Spinal cord (tissue), 10 donors: ENCODE results near the gene RTN4RL1. TPM values are rescaled to one million over a fixed set of nuclear protein-coding genes. Genes with fewer than 3 reads are reported as not detected.
A peak's percentile ranks its signal among the peaks of the same experiment; 100 is the strongest.

Experiments
- DNase-seq, 6 donors: peaks; one replicate each; pipeline versions ENCODE4 v3.0.0 to v3.0.0-alpha.2; 2013 to 2015; ENCODE audit warnings: low spot score in 6 of 6, low read depth in 4 of 6
- H3K27ac ChIP-seq: one replicate; pipeline ENCODE4 v1.5.1; 2013; ENCODE audit warnings: low read depth, low read length, control low read depth
- H3K27me3 ChIP-seq: one replicate; pipeline ENCODE4 v1.6.1; 2013; ENCODE audit warnings: low read length; ENCODE audit not compliant: control insufficient read depth, insufficient read depth
- H3K36me3 ChIP-seq: one replicate; pipeline ENCODE4 v1.6.1; 2013; ENCODE audit warnings: low read length; ENCODE audit not compliant: control insufficient read depth, insufficient read depth
- H3K4me1 ChIP-seq: one replicate; pipeline ENCODE4 v1.6.1; 2013; ENCODE audit warnings: low read length; ENCODE audit not compliant: control insufficient read depth, insufficient read depth
- H3K4me3 ChIP-seq: one replicate; pipeline ENCODE4 v1.5.1; 2013; ENCODE audit warnings: low read depth, low read length, control low read depth
- H3K9me3 ChIP-seq: one replicate; pipeline ENCODE4 v1.6.1; 2013; ENCODE audit warnings: low read length; ENCODE audit not compliant: control insufficient read depth, insufficient read depth
- WGBS: methylation state at CpG from one replicate; pipeline ENCODE4 v1.1.5; 2013; ENCODE audit warnings: missing lambda C conversion rate; ENCODE audit not compliant: insufficient coverage; 5-methylcytosine and 5-hydroxymethylcytosine counted together
- polyA plus RNA-seq, 2 donors: library from polyadenylated mRNA; unstranded; fragments of 120-200 nt; gene quantifications; one replicate each; pipeline ENCODE4 v1.2.1, GENCODE V29; 2013; ENCODE audit not compliant: insufficient read length in 2 of 2
- total RNA-seq, 2 donors: library from RNA; depleted of rRNA in 1 of 2; stranded (reverse); fragments of 120-200 nt in 1 of 2; fragments of >200 nt in 1 of 2; gene quantifications; one replicate each; pipeline versions ENCODE4 v1.2.3 to v1.2.4, GENCODE V29; 2013 to 2014
- donor health status: healthy.

Gene RTN4RL1
- total and polyA plus RNA-seq, 4 donors, result 5.6 to 11.6 (median 9.7) TPM

DNA sequence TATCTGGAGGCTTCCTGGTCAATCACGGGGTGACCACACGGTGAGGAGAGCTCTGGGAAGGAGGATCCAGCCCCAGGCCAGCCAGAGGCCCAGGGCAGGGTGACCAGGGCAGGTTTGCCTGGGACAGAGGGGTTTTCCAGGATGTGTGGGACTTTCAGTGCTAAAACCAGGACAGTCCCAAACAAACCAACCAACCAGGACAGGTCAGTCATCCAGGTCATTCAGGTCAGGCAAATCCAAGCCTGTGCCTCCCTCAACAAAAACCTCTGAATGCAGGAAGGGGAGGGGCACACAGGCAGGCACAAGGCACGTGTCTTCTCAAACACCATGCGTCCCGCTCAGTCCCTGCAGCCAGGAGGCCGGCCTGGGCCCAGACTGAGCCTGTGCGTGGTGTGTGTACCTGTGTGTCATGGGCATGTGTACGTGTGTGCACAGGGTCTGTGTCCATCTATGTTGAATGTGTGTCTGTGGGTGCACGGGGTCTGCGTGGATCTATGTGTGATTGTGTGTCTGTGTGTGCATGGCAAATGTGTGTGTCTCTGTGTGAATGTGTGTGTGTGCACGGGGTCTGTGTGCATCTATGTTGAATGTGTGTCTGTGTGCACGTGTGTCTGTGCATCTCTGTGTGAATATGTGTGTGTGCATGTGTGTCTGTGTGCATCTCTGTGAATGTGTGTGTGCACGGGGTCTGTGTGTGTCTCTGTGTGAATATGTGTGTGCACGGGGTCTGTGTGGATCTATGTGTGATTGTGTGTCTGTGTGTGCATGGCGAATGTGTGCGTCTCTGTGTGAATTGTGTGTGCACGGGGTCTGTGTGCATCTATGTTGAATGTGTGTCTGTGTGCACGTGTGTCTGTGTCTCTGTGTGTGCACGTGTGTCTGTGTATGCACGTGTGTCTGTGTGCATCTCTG lies 78.9 kb downstream of the RTN4RL1 start:
- 84% methylated on average over 20 of the region's 20 CpGs for WGBS
- Histone ChIP-seq H3K4me1 (peaks cover 38% of the 10 kb centered on the region), H3K27ac (no peak overlapping the region), H3K9me3 (no peaks in the 10 kb centered on the region), H3K4me3 (no peak overlapping the region), H3K36me3 (peaks cover 10% of the 10 kb centered on the region), H3K27me3 (no peaks in the 10 kb centered on the region)
- DNase-seq, result no peak

DNA sequence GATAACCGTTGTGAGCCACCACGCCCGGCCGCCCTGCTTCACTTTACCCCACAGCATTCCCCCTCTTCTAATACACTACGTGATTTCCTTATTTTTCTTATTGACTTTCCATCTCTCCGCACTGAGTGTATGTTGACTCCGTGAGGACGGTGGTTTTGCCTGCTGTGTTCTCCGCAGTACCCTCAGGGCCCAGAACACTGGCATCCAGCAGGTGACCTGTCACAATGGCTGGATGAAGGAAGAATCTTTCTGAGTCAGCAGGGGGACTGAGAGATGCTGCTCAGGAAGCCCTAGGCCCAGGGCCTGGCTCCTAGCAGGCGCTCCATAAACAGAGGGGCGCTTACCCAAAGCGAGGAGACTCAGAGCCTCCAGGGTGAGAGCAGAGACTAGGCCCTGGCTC lies 79.5 kb downstream of the RTN4RL1 start:
- Histone ChIP-seq H3K27me3 (no peaks in the 10 kb centered on the region), H3K9me3 (no peaks in the 10 kb centered on the region), H3K27ac (no peak overlapping the region), H3K4me3 (no peak overlapping the region), H3K36me3 (peaks cover 10% of the 10 kb centered on the region), H3K4me1 (peaks cover 44% of the 10 kb centered on the region)
- DNase-seq, result no peak
- 88% methylated on average over 8 of the region's 12 CpGs for WGBS

DNA sequence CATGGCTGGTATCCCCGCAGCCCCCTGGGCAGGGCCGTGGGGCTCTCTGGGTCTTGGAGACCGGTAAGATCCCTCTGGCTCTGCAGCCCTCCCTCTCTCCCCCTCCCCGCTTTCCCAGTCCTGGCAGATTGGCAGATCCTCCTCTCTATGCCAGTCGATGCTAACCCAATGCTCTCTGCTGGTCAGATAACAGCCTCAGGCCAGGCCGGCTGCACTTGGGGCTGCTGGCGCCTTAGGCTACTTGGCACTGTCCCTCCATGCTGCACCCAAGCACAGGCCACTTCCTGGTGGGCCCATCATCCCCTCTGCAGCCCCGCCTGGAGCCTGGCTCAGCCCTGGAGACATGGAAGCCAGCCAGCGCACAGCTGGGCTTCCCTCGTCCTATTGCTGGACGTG lies 81.7 kb downstream of the RTN4RL1 start:
- Histone ChIP-seq H3K9me3 (no peaks in the 10 kb centered on the region), H3K27ac (no peak overlapping the region), H3K4me1 (peaks cover 59% of the 10 kb centered on the region), H3K27me3 (no peaks in the 10 kb centered on the region), H3K4me3 (no peak overlapping the region), H3K36me3 (peaks cover 14% of the 10 kb centered on the region)
- no peak for DNase-seq
- 57% methylated on average over 11 of the region's 11 CpGs for WGBS

DNA sequence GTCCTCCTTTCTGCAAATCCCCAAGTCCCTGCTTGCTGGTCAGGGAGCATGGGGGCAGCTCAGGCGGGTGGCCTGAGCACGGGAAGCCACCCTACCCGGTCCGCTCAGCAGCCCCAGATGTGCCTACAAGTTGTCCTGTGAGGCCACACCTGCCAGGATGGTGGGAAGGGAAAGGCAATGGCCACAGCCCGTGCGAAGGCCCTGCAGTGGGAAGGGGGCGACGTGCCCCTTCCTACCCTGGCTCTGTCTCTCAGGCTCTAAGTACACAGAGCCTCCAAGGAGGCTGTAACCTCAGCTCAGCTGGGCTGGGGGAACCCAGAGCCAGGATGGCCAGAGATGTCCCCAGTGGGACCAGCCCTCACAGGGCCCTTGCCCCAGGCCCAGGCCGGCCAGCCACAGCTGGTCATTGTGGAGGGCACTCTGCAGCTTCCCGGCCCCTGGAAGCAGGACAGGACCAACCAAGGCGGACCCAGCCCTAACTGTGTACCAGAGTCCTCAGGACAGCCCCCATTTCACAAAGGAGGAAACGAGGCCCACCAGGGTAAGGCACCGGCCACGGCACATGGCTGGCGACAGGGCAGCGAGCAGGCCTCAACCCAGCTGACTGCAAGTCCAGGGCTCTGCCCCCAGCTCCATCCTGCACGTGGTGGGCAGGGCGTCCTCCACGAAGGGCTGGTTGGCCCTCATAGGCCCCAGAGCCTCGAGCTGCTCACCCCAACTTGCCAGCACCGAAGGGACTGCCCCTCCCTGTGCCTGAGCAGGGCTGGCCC lies 82.3 kb downstream of the RTN4RL1 start:
- Histone ChIP-seq H3K9me3 (no peaks in the 10 kb centered on the region), H3K27me3 (no peaks in the 10 kb centered on the region), H3K4me1 (peaks cover 54% of the 10 kb centered on the region), H3K27ac (no peak overlapping the region), H3K4me3 (no peak overlapping the region), H3K36me3 (peaks cover 14% of the 10 kb centered on the region)
- DNase-seq, result no peak
- WGBS, result 90% methylated on average over 21 of the region's 21 CpGs

DNA sequence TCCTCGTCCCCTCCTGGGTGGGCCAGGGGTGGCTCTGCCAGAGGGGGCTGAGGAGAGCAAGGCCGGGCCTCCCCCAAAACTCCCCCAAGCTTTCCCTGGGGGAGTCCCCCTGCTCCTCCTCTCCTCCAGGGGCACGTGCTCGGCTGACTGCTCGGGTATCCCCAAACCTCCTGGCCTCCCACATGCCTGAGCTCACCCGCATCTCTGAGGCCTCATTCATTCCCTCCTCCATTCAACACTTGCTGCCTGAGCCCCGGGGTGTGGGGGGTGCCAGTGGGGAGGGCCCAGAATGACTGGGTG lies 83.1 kb downstream of the RTN4RL1 start:
- WGBS, result 8% methylated on average over 5 of the region's 7 CpGs
- no peaks in the 10 kb centered on the region for H3K9me3 ChIP-seq
- H3K27ac ChIP-seq, result no peak overlapping the region

DNA sequence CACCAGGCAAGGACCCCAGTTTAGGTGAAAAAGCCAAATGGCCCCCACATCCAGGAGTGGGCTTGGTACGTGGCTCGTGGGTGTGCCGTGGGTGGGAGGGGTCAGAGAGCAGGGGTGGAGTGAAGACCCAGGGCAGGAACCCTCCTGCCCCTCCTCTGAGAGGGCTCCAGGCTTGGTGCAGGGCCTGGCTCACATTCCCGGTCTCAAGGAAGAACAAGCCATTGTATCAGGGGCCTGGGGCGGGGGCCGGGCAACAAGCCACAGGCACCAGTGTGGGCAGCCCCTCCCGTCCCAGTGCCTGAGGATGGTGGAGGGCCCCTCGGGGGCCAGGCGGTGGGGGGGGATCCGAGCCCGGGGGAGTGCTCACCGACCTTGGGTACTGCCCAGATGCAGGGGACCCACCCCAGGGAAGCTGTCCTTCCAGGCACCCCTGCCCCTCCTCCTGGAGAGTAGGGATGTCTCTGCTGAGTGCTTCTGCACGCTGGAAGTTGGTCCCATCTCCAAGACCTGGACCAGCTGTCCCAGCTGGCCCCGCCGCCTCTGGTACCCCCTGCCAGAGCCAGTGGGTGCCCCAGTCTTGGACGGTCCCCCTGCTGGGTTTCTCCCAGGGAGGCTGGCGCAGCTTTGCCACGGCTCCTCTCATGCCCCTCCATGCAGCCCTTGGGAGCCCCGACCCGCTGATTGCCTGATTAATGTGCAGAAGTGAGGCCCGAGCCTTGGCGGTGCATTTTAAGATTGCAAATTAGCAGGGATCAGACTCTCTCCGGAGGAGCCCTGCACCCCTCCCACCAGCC lies 83.7 kb downstream of the RTN4RL1 start:
- DNase-seq, result peak in 1 of 6 donors; percentile 34
- Histone ChIP-seq H3K36me3 (peaks cover 26% of the 10 kb centered on the region), H3K4me1 (peaks cover 45% of the 10 kb centered on the region), H3K27me3 (no peaks in the 10 kb centered on the region), H3K4me3 (no peak overlapping the region), H3K27ac (no peak overlapping the region), H3K9me3 (no peaks in the 10 kb centered on the region)
- WGBS, result 21% methylated on average over 22 of the region's 23 CpGs

More for the DNA sequence above, 83.1 kb downstream of the RTN4RL1 start:
- Histone ChIP-seq H3K27me3 (no peaks in the 10 kb centered on the region), H3K36me3 (peaks cover 20% of the 10 kb centered on the region), H3K4me1 (peaks cover 46% of the 10 kb centered on the region), H3K4me3 (no peak overlapping the region)
- no peak for DNase-seq

DNA sequence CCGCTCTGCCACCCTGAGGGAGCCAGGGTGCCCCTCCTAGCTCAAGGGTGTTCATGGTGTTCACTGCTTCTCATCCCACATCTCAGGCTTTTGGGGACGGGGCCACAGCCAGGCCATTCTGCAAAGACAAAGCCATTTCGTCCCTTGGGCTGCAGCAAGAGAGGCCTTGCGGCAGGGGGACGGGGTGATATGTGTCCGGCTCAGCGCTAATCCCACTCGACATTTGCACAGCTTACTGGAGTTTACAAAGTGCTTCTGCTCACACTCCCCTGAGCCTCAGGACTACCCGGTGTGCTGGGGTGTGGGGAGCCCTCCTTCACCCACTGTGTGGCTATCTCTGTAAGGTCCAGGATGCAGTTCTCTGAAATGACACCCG lies 84.3 kb downstream of the RTN4RL1 start:
- H3K4me3 ChIP-seq, result no peak overlapping the region
- WGBS, result 88% methylated on average over 4 of the region's 10 CpGs
- no peak overlapping the region for H3K27ac ChIP-seq
- no peaks in the 10 kb centered on the region for H3K9me3 ChIP-seq
- peaks cover 45% of the 10 kb centered on the region for H3K4me1 ChIP-seq
- DNase-seq, result no peak
- no peaks in the 10 kb centered on the region for H3K27me3 ChIP-seq
- peaks cover 29% of the 10 kb centered on the region for H3K36me3 ChIP-seq

DNA sequence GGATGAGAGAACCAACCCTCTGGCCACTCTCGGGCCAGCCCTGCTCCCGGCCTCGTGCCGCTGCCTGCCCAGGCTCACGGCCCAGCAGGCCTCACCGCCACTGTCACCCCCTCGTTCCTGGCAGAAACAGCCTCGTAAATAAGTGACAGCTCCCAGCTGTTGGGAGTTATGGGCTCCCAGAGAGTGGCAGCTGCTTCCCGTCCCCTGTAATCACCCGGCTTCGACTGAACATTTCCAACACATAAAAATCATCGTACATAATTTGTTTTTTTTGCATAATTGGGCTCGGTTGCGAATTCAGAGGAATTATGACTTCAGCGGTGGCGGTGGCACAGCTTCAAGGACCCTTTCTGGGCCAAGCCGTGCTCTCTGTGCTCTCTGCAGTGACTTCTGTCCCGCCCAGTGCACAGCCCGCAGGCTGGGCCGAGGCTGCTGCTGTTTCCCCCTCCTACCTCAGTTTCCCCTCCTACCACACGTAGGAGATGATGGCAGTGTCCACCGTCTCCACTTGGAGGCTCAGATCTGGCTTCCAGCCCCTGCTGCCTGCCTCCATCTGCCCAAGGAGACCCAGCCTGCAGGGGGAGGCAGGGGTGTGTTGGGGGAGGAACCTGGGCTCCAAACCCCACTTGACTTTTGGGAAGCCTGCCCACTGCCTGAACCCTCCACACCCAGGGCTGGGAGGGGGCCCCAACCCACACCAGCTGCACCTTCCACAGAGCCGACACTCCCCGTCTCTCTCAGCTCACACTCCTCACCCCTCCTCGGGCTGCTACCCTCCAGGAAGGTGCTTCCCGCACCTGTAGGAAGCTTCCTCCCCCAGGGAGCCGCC lies 84.9 kb downstream of the RTN4RL1 start:
- WGBS, result 59% methylated on average over 23 of the region's 27 CpGs
- H3K27me3 ChIP-seq, result no peaks in the 10 kb centered on the region
- DNase-seq, result peak in 2 of 6 donors; percentile 72 to 86

DNA sequence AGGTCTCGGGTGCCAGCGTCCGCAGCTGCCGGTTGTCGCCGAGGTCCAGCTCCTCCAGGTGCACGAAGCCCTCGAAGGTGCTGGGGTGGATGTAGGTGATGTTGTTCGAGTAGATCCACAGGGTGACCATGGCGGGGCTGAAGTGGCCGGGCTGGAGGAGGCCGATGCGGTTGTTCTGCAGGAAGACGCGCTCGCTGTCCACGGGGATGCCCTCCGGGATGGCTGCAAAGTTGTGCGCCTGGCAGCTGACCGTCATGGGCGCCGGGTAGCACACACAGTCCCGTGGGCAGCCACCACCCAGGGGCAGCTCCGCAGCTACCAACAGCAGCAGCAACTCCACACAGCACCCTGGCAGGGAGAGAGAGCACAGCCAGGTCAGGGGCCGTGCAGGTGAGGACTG lies 87.7 kb downstream of the RTN4RL1 start:
- H3K27me3 ChIP-seq, result no peaks in the 10 kb centered on the region
- peaks cover 41% of the 10 kb centered on the region for H3K36me3 ChIP-seq
- no peak overlapping the region for H3K27ac ChIP-seq
- WGBS, result 95% methylated on average over 25 of the region's 25 CpGs
- H3K4me3 ChIP-seq, result no peak overlapping the region
- H3K9me3 ChIP-seq, result no peaks in the 10 kb centered on the region
- no peak for DNase-seq
- peaks cover 60% of the 10 kb centered on the region for H3K4me1 ChIP-seq

More for the DNA sequence above, 84.9 kb downstream of the RTN4RL1 start:
- no peak overlapping the region for H3K27ac ChIP-seq
- H3K4me1 ChIP-seq, result peaks cover 47% of the 10 kb centered on the region
- no peak overlapping the region for H3K4me3 ChIP-seq
- H3K36me3 ChIP-seq, result peaks cover 31% of the 10 kb centered on the region
- no peaks in the 10 kb centered on the region for H3K9me3 ChIP-seq
